Endothelial cell of umbilical vein (primary cell): Measurements from ENCODE around the gene CDK5R2. TPM values are rescaled to one million over a fixed set of nuclear protein-coding genes. Genes with fewer than 3 reads are reported as not detected.
A peak's percentile ranks its signal among the peaks of the same experiment; 100 is the strongest.

Source experiments
- BruUV-seq: library from RNA; stranded (reverse); fragments of 400-500 nt; replicated peaks from 2 replicates; lab custom pipeline; 2021; lab: Mats Ljungman, UMichigan
- CTCF ChIA-PET: fragments of 300-600, 350-600 bp; sonication (Branson Sonifier 250); formaldehyde crosslinking; loops from one replicate; lab custom pipeline; 2021; ENCODE audit warnings: antibody characterized with exemption, inconsistent platforms; lab: Charles Lee
- POLR2A ChIA-PET: fragments of 300-600, 350-600 bp; sonication (Branson Sonifier 250); formaldehyde crosslinking; loops from one replicate; lab custom pipeline; 2021; ENCODE audit warnings: antibody characterized with exemption, inconsistent platforms; lab: Charles Lee
- DNase-seq: peaks from one replicate; pipeline ENCODE4 v3.0.0-alpha.2; 2011; ENCODE audit warnings: low read depth, low spot score
- FAIRE-seq: peaks from 2 replicates; lab custom pipeline; 2011; peaks lifted over from hg19 to GRCh38; lab: Jason Lieb, UNC
- H2AFZ ChIP-seq: 2 replicates; pipeline ENCODE4 v1.6.0; 2012; ENCODE audit warnings: low read depth, low read length, control low read depth, inconsistent platforms
- H3K27ac ChIP-seq: 2 replicates; pipeline ENCODE4 v1.5.1; 2011; ENCODE audit warnings: low read depth, mild to moderate bottlenecking, control low read depth, low read length, moderate library complexity; ENCODE audit not compliant: insufficient read depth
- H3K27me3 ChIP-seq, 2 experiments: 2 replicates each; pipeline versions ENCODE4 v1.6.0 to v1.6.1; 2011; ENCODE audit warnings: low read length in 2 of 2, mixed read lengths in 1 of 2; ENCODE audit not compliant: control insufficient read depth in 2 of 2, insufficient read depth in 2 of 2
- H3K36me3 ChIP-seq, 2 experiments: 2 replicates in 1 of 2; 3 replicates in 1 of 2; pipeline ENCODE4 v1.5.1; 2011; ENCODE audit warnings: low read length in 2 of 2, mild to moderate bottlenecking in 1 of 2, moderate library complexity in 1 of 2; ENCODE audit not compliant: control insufficient read depth in 2 of 2, insufficient read depth in 2 of 2; ENCODE audit errors: extremely low read depth in 1 of 2
- H3K4me1 ChIP-seq: 3 replicates; pipeline ENCODE4 v1.5.1; 2011; ENCODE audit warnings: mild to moderate bottlenecking, low read length; ENCODE audit not compliant: control insufficient read depth, insufficient read depth; ENCODE audit errors: extremely low read depth
- H3K4me2 ChIP-seq: 2 replicates; pipeline ENCODE4 v1.6.1; 2011; ENCODE audit warnings: low read length, control low read depth, mixed read lengths; ENCODE audit not compliant: insufficient read depth
- H3K4me3 ChIP-seq, 3 experiments: fragments of 200-600 bp in 1 of 3; sonication (generic), shearing (Covaris generic) in 1 of 3; replicated peaks in 1 of 3; 2 replicates each; pipeline ENCODE4 v1.5.1; 2011 to 2016; ENCODE audit warnings: control low read depth in 3 of 3, low read length in 3 of 3, mild to moderate bottlenecking in 2 of 3, inconsistent platforms in 1 of 3, low read depth in 1 of 3, moderate library complexity in 1 of 3; ENCODE audit not compliant: insufficient read depth in 1 of 3
- H3K79me2 ChIP-seq: 2 replicates; pipeline ENCODE4 v1.6.0; 2012; ENCODE audit warnings: low read length, inconsistent platforms; ENCODE audit not compliant: control insufficient read depth, insufficient read depth
- H3K9ac ChIP-seq: replicated peaks from 2 replicates; pipeline ENCODE3; 2011; ENCODE audit warnings: low read length, control low read depth; ENCODE audit not compliant: insufficient read depth; ENCODE audit errors: extremely low read depth
- H3K9me1 ChIP-seq: replicated peaks from 3 replicates; pipeline ENCODE4 v1.6.0; 2011; ENCODE audit warnings: mild to moderate bottlenecking, low read length; ENCODE audit not compliant: control insufficient read depth, insufficient read depth; ENCODE audit errors: extremely low read depth
- H3K9me3 ChIP-seq: replicated peaks from 2 replicates; pipeline ENCODE4 v1.5.1; 2012; ENCODE audit warnings: low read length, inconsistent platforms; ENCODE audit not compliant: control insufficient read depth, insufficient read depth
- H4K20me1 ChIP-seq: replicated peaks from 2 replicates; pipeline ENCODE3; 2011; ENCODE audit warnings: mild to moderate bottlenecking, low read length; ENCODE audit not compliant: control insufficient read depth, insufficient read depth; ENCODE audit errors: extremely low read depth
- CTCF ChIP-seq, 2 donors: IDR thresholded peaks; 1 replicate in 1 of 2; 2 replicates in 1 of 2; pipeline ENCODE4 v1.5.1; 2011; ENCODE audit warnings: low read length in 2 of 2, mild to moderate bottlenecking in 2 of 2, moderate library complexity in 2 of 2, control low read depth in 1 of 2, inconsistent platforms in 1 of 2, low read depth in 1 of 2; ENCODE audit not compliant: insufficient read depth in 1 of 2; ENCODE audit errors: extremely low read depth in 1 of 2
- EZH2 ChIP-seq: IDR thresholded peaks from 2 replicates; pipeline ENCODE4 v1.6.1; 2012; ENCODE audit warnings: borderline replicate concordance, low read depth, mild to moderate bottlenecking, moderate library complexity, low read length, inconsistent platforms; ENCODE audit not compliant: severe bottlenecking
- FOS ChIP-seq: IDR thresholded peaks from 2 replicates; pipeline ENCODE4 v1.6.1; 2011; ENCODE audit warnings: mild to moderate bottlenecking, low read length, moderate library complexity, borderline replicate concordance; ENCODE audit not compliant: insufficient read depth
- GATA2 ChIP-seq: IDR thresholded peaks from 2 replicates; pipeline ENCODE4 v1.7.0; 2011; ENCODE audit warnings: low read depth, mild to moderate bottlenecking, moderate library complexity, mixed read lengths, low read length; ENCODE audit not compliant: insufficient read length, insufficient read depth
- MAX ChIP-seq: IDR thresholded peaks from 2 replicates; pipeline ENCODE4 v1.6.1; 2011; ENCODE audit not compliant: insufficient read depth, insufficient read length
- MYC ChIP-seq: IDR thresholded peaks from one replicate; pipeline ENCODE4 v1.6.1; 2011; ENCODE audit warnings: mild to moderate bottlenecking, low read depth, low read length
- POLR2A ChIP-seq: IDR thresholded peaks from 2 replicates; pipeline ENCODE4 v1.6.1; 2012; ENCODE audit warnings: low read depth, mild to moderate bottlenecking, control low read depth, low read length
- POLR2AphosphoS5 ChIP-seq: IDR thresholded peaks from 2 replicates; pipeline ENCODE4 v1.6.1; 2012; ENCODE audit warnings: low read depth, mild to moderate bottlenecking, control low read depth, low read length, moderate library complexity; ENCODE audit not compliant: insufficient read depth
- dilution Hi-C: fragments of 300-500 bp; cut with MboI; formaldehyde crosslinking; loops from one replicate; pipeline ENCODE4 v1.15.0; 2019; ENCODE audit warnings: low sequenced_read_pairs; ENCODE audit not compliant: extremely low pct_ligation_motif_present
- intact Hi-C: fragments of 100-400 bp; cut with micrococcal nuclease; formaldehyde crosslinking; loops from one replicate; pipeline ENCODE4 v1.10.0; 2022
- polyA plus RNA-seq, 4 experiments: library from polyadenylated mRNA; depleted of rRNA in 3 of 4; stranded (reverse) in 3 of 4; unstranded in 1 of 4; fragments of >200 nt; gene quantifications; 2 replicates each; pipeline versions ENCODE4 v1.2.1 to v1.2.3, GENCODE V29; 2011 to 2012; ENCODE audit warnings: missing spikeins in 1 of 4
- total RNA-seq: library from RNA; stranded (reverse); gene quantifications from 2 replicates; pipeline ENCODE4 v1.2.3, GENCODE V29; 2021

The CDK5R2 gene
- total and polyA plus RNA-seq, 2 donors (not counting 3 experiments of a cell fraction or from before 2014, with no cell fraction given), result 0.03 TPM; not detected in 1

DNA sequence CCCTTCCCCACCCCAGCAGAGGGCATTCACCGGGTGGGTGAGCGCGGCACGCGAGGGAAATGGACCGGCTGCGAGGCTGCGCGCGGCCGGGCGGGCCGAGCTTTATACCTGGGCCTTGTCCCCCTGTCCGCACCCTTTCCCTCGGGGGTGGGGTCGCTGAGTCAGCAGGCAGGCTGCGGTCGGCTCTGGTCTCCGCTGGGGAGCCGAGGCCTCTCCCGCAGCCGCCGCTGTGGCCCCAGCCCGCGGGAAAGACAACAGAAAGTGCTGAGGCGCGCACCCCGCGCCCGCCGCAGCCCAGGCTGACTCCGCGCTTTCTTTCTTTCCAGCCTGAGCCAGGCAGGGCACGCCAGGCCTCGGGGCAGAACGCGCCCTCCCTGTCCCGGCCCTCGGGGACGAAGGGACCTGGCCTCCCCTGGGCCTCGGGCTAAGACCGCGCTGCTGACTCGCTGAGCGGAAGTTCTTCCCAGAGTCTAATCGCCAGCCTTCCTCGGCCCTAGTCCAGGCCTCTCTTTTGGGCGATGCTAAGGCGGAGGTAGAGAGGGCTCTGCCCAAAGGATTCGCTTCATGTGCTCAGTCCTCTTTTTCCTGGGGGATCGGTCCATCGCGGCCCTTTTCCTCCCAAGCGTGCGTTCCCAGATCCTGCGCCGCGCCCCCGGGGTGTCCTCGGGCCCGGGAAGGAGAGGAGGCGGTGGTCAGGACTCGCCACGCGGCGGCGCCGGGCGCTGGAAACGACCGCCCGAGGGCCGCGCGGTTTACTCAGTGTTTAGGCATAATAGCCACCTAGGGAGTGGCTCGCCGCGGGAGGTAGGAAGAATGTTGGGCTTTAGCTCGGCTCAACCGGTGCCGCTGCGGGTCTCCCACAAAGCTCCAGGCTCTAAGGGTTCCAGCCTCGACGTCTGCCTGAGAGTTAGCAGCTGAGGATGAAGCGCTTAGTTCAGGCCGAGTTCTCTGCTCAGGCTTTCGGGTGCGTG, 34.2 kb downstream of the CDK5R2 start, which contains the start of gene CRYBA2:
Gene CRYBA2 (minus strand): TSS at position 78 of the 971 bp plus-strand sequence. CDS start 246 bp downstream, outside the sequence.
- no peaks in the 10 kb centered on the region for H4K20me1 ChIP-seq
- no peaks in the 10 kb centered on the region for H3K36me3 ChIP-seq
- TF ChIP-seq MYC (no peak), EZH2 (peak; percentile 100), MAX (no peak), POLR2AphosphoS5 (no peak), FOS (no peak), POLR2A (no peak), GATA2 (no peak), CTCF (IDR thresholded peaks at IDR 0.05; ENCODE audit: extremely low read depth in 1 of 2, insufficient read depth in 1 of 2, low read depth in 1 of 2, low read length in 2 of 2) (no peak)
- ChIA-PET POLR2A (interaction anchor here (0.7 kb wide), 1 partner anchor 230 kb away, joined by 3 read pairs; no protein-coding TSS in a partner anchor), CTCF (interaction anchor here (0.6 to 10.4 kb wide), 10 partner anchors 11 to 161 kb away, joined by 3 to 164 read pairs (median 8); partner anchors contain the start of gene FEV)
- peaks cover 83 to 84% of the 10 kb centered on the region in 2 experiments for H3K27me3 ChIP-seq
- no peak for DNase-seq
- H3K9me1 ChIP-seq, result no peaks in the 10 kb centered on the region
- dilution Hi-C loops, result no loop called here
- H2AFZ ChIP-seq, result no peak within 1 kb of the TSS
- no peak within 1 kb of the TSS for H3K4me3 ChIP-seq
- peak within 1 kb of the TSS; percentile 22 for H3K4me2 ChIP-seq
- BruUV-seq, result no TSS peak
- intact Hi-C loops, result no loop called here
- no peak for FAIRE-seq
- H3K27ac ChIP-seq, result no peak within 1 kb of the TSS
- no peaks in the 10 kb centered on the region for H3K79me2 ChIP-seq
- no peak within 1 kb of the TSS for H3K9ac ChIP-seq
- peaks cover 5% of the 10 kb centered on the region for H3K4me1 ChIP-seq
- no peaks in the 10 kb centered on the region for H3K9me3 ChIP-seq
